ENCODE results near the gene CDH23. TPM values are rescaled to one million over a fixed set of nuclear protein-coding genes. Genes with fewer than 3 reads are reported as not detected.

Gene CDH23
- total RNA-seq, 4 donors from 2014 or later: 7.1 to 56.2 (median 25.4) TPM

- Histone ChIP-seq H3K27ac (no peak overlapping the region), H3K27me3 (no peaks in the 10 kb centered on the region), H3K36me3 (no peaks in the 10 kb centered on the region), H3K9me3 (no peaks in the 10 kb centered on the region), H3K4me1 (no peaks in the 10 kb centered on the region), H3K4me3 (no peak overlapping the region)
- TF ChIP-seq POLR2A (IDR thresholded peaks at IDR 0.05): no peak
- TF ChIP-seq CTCF (IDR thresholded peaks at IDR 0.05): no peak
- intact Hi-C loops (cut with DNase I; ENCODE audit: low total_unique reads): no loop called here
- DNase-seq: no peak
These were observed 270.1 kb downstream of the CDH23 start for GRCh38 chr10:71666639-71667386.

- TF ChIP-seq POLR2A (IDR thresholded peaks at IDR 0.05): no peak
- no peak for TF ChIP-seq CTCF (IDR thresholded peaks at IDR 0.05)
- H3K9me3 ChIP-seq: no peaks in the 10 kb centered on the region
- H3K36me3 ChIP-seq: no peaks in the 10 kb centered on the region
- H3K27me3 ChIP-seq: no peaks in the 10 kb centered on the region
- H3K4me1 ChIP-seq: no peaks in the 10 kb centered on the region
- DNase-seq: no peak
- H3K27ac ChIP-seq: no peak overlapping the region
- H3K4me3 ChIP-seq: no peak overlapping the region
- intact Hi-C loops (cut with DNase I; ENCODE audit: low total_unique reads): no loop called here
These were observed 270.6 kb downstream of the CDH23 start for GRCh38 chr10:71667387-71667752.

GRCh38 chr10:71671994-71672946 is 275.6 kb downstream of the CDH23 start:
- H3K27me3 ChIP-seq: no peaks in the 10 kb centered on the region
- no peaks in the 10 kb centered on the region for H3K4me1 ChIP-seq
- no peaks in the 10 kb centered on the region for H3K36me3 ChIP-seq
- intact Hi-C loops (cut with DNase I; ENCODE audit: low total_unique reads): no loop called here
- H3K9me3 ChIP-seq: no peaks in the 10 kb centered on the region
- DNase-seq: no peak
- no peak overlapping the region for H3K27ac ChIP-seq
- TF ChIP-seq POLR2A (IDR thresholded peaks at IDR 0.05): no peak
- H3K4me3 ChIP-seq: no peak overlapping the region

DNA sequence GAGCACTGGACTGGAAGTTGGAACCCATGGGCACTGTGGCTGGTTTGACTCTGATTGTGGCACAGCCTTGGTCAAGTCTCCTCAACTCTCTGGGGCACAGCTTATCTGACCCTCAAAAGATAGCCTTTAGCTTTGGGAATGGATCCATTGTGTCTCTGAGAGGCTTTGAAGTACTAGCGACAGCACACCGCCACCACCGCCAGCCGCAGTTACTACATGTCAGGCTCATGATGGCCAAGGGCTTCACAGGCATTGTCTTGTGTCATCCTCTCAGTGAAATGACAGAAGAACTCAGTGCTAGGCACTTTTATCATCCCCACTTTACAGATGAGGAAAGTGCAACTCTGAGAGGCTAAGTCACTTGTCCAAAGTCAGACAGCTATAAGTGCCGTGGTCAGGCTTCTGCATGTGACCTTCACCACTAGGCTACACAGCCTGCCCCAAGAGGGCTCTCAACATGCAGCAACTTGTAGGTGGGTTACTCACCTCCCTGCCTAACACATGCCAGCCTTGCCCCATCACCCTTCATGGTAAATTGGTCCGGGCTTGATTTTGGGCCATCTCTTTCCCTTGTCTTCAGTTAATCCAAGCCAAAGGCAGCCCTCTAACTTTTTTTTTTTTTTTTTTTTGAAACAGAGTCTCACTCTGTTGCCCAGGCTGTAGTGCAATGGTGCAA is 278.7 kb downstream of the CDH23 start:
- intact Hi-C loops (cut with DNase I; ENCODE audit: low total_unique reads): no loop called here
- Histone ChIP-seq H3K4me1 (no peaks in the 10 kb centered on the region), H3K27me3 (no peaks in the 10 kb centered on the region), H3K9me3 (no peaks in the 10 kb centered on the region), H3K27ac (no peak overlapping the region), H3K36me3 (no peaks in the 10 kb centered on the region), H3K4me3 (no peak overlapping the region)
- no peak for DNase-seq
- TF ChIP-seq POLR2A (IDR thresholded peaks at IDR 0.05) (no peak), CTCF (IDR thresholded peaks at IDR 0.05) (no peak)

GRCh38 chr10:71677261-71677660 is 280.5 kb downstream of the CDH23 start:
- Histone ChIP-seq H3K36me3 (no peaks in the 10 kb centered on the region), H3K4me1 (no peaks in the 10 kb centered on the region), H3K9me3 (no peaks in the 10 kb centered on the region), H3K4me3 (no peak overlapping the region), H3K27ac (no peak overlapping the region), H3K27me3 (no peaks in the 10 kb centered on the region)
- DNase-seq: no peak
- intact Hi-C loops (cut with DNase I; ENCODE audit: low total_unique reads): no loop called here
- TF ChIP-seq CTCF (IDR thresholded peaks at IDR 0.05) (no peak), POLR2A (IDR thresholded peaks at IDR 0.05) (no peak)

Data from uterus (tissue), 4 donors.